ENCODE data around the gene METRN. TPM values are rescaled to one million over a fixed set of nuclear protein-coding genes. Genes with fewer than 3 reads are reported as not detected.

The METRN gene
- total RNA-seq, 1 donor from 2014 or later = 60.4 TPM

DNA sequence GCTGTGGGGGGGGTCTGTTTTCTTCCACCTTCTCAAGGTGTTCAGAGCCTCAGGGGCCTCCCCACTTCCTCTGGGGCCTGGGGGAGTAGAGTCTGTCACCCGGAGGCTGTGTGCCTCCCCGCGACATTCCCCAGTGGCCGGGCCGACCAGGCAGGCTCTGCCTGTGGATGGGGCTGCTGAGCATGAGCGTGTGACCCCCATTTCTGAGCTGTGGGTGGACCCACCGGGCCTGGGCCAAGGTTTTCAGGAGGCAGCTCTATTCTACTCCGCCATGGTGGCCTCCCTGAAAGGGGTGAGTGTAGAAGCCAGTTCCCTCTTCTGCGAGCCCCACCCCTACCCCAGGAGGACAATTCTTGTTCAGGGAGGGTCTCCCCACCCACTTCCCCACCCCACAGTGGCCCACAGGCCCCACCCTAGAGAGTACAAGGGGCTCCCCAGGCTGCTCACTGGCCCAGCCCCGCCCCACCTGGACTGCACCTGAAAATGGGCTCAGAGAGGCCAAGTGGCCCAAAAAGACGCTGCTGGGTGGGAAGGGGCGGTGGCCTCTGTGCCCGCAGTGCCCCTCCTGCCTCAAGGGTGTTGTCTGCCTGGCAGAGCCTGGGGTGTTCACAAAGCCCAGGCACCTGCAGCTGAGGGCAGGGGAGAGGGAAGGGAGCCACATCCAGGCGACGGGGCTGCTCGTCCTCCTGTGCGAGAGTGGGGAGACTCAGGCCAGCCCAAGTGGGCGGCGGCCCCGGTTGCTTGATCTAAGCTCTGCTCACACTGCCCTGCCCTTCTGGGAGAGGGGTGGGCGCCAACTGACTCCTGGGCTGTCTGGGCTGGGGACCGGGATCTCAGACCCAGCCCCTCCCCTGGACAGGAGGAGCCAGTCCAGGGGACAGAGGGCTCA is 47.0 kb downstream of the METRN start:
- intact Hi-C loops (cut with DNase I) = no loop called here
- ATAC-seq (no peak), DNase-seq (ENCODE audit: missing footprints) (peak; percentile 57)

GRCh38 chr16:762595-763268 is 47.8 kb downstream of the METRN start:
- intact Hi-C loops (cut with DNase I) = no loop called here
- peak; percentile 33 for DNase-seq (ENCODE audit: missing footprints)
- ATAC-seq = no peak

DNA sequence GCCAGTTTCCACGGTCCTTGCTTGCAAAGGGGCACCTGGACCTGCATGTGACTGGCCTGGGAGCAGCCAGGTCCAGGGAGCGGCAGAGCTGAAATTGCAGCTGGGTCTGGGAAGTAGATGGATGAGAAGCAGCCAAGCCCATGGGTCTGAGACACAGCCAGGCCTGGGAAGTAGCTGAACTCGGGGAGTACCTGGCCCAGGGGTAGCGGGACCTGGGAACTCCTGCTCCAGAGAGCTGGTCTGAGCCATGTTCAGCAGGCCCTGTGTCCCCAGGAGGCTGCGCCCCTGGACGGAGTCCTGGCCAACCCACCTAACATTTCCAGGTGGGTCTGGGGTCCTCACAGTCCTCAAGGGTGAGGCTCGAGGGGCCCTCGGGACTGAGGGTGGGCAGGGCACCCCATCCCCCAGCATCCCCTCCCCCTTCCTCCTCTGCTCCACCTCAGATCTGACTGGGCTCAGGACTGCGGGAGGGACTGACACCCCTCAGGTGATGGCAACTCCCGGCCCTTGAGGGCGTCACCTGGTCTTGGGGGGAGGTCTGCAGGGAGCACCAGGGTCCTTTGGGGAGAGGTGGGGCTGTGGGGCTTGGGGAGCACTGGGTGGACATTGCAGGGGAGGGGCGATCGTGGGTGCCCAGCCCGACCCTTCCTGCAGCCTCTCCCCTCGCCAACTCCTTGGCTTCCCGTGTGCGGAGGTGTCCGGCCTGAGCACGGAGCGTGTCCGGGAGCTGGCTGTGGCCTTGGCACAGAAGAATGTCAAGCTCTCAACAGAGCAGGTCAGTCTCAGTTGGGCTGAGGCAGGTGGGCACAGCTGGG is 48.7 kb downstream of the METRN start:
- intact Hi-C loops (cut with DNase I) = no loop called here
- ATAC-seq = no peak

DNA sequence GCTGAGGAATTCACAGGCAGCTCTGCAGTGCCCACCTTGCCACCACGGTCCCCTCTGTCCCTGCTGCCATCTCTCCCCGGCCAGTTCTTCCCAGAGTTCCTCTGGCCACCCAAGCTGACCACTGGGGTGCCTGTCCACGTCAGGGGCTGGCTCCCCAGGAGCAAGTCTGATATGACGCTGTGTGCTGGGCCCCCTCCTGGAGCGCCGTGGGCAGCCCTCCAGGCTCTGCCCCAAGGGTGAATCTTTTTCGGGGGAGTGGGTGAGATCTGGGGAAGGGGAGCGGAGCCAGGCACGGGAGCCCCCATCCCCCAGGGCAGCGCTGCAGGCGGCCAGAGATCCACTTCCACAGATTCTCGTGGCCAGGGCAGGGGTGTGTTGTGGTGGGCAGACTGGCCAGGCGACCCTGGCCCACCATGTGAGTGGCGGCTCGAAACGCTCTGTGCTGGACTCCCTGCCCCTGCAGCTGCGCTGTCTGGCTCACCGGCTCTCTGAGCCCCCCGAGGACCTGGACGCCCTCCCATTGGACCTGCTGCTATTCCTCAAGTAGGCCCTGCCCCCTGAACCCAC is 49.3 kb downstream of the METRN start:
- ATAC-seq (no peak), DNase-seq (ENCODE audit: missing footprints) (peak; percentile 4)
- intact Hi-C loops (cut with DNase I) = no loop called here

More for the DNA sequence above, 48.7 kb downstream of the METRN start:
- peak; percentile 28 for DNase-seq (ENCODE audit: missing footprints)

DNA sequence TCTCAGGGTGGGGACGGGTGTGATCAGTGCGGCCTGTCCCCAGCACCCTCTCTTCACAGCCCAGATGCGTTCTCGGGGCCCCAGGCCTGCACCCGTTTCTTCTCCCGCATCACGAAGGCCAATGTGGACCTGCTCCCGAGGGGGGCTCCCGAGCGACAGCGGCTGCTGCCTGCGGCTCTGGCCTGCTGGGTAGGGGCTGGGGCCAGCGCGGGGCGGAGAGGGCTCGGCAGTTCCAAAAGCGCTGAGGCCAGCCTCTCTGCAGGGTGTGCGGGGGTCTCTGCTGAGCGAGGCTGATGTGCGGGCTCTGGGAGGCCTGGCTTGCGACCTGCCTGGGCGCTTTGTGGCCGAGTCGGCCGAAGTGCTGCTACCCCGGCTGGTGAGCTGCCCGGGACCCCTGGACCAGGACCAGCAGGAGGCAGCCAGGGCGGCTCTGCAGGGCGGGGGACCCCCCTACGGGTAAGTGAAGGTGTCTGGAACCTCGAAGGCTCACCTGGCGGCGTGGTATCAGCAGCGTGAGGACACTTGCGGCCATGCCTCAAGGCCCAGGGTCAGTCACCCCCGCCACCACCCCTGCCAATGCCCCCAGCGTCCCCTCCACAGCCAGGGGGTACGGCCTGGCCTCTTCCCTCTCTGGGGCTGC is 50.0 kb downstream of the METRN start:
- no peak for ATAC-seq
- intact Hi-C loops (cut with DNase I) = no loop called here
- DNase-seq (ENCODE audit: missing footprints) = peak; percentile 65

DNA sequence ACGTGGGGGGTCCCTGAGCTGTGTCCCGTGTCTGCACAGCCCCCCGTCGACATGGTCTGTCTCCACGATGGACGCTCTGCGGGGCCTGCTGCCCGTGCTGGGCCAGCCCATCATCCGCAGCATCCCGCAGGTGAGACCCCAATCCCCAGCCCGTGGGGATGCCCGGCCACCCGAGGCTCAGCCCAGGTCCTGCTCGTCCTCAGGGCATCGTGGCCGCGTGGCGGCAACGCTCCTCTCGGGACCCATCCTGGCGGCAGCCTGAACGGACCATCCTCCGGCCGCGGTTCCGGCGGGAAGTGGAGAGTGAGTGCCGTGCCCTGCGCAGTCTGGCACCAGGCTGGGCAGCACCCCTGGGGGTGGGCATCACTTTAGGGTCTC is 50.6 kb downstream of the METRN start:
- DNase-seq (ENCODE audit: missing footprints) (peak; percentile 66), ATAC-seq (no peak)
- intact Hi-C loops (cut with DNase I) = no loop called here

DNA sequence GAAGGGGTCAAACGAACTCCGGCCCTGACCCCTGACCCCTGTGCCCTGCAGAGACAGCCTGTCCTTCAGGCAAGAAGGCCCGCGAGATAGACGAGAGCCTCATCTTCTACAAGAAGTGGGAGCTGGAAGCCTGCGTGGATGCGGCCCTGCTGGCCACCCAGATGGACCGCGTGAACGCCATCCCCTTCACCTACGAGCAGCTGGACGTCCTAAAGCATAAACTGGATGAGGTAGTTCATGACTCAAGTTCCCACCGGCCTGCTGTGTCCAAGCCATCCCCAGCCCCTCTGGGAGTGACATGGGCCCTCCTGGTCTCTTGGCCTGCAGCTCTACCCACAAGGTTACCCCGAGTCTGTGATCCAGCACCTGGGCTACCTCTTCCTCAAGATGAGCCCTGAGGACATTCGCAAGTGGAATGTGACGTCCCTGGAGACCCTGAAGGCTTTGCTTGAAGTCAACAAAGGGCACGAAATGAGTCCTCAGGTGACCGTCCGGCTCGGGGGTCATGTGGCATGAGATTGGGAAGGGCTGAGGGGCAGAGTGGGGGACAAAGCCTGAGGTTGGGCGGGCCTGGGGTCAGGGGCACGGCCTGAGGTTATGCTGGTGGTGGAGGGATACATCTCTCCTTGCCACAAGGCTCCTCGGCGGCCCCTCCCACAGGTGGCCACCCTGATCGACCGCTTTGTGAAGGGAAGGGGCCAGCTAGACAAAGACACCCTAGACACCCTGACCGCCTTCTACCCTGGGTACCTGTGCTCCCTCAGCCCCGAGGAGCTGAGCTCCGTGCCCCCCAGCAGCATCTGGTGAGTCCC is 51.3 kb downstream of the METRN start:
- DNase-seq (ENCODE audit: missing footprints) (peak; percentile 37), ATAC-seq (no peak)
- intact Hi-C loops (cut with DNase I) = no loop called here

- DNase-seq (ENCODE audit: missing footprints) (peak; percentile 11), ATAC-seq (no peak)
- intact Hi-C loops (cut with DNase I) = no loop called here
Observed at GRCh38 chr16:766820-767640, 52.1 kb downstream of the METRN start.

DNA sequence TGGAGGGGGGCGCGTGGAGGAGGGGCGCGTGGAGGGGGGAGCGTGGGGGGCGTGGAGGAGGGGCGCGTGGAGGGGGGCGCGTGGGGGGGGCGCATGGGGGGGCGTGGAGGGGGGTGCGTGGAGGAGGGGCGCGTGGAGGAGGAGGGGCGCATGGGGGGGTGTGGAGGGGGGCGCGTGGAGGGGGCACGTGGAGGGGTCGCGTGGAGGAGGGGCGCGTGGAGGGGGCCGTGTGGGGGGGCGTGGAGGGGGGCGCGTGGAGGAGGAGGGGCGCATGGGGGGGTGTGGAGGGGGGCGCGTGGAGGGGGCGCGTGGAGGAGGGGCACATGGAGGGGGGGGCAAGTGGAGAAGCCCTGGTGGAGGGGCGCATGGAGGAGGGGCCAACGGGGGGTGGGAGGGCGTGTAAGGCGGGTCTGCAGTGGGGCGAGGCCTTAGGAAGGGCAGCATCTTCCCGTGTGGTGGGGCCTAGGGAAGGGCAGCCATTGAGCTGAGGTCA is 52.9 kb downstream of the METRN start:
- intact Hi-C loops (cut with DNase I) = no loop called here
- DNase-seq (ENCODE audit: missing footprints) (no peak), ATAC-seq (no peak)

GRCh38 chr16:768428-768827 is 53.5 kb downstream of the METRN start:
- intact Hi-C loops (cut with DNase I) = no loop called here
- ATAC-seq = no peak
- peak; percentile 65 for DNase-seq (ENCODE audit: missing footprints)

Other genes starting within 250 kb of the METRN start
- gene CAPN15, start 187.4 kb upstream of the METRN start, total RNA-seq = 16.8 TPM
- not detected for gene PRR35, start 154.7 kb upstream of the METRN start, total RNA-seq
- gene NHLRC4, start 148.1 kb upstream of the METRN start, total RNA-seq = 0.57 TPM
- 16.6 TPM for gene PIGQ, start 145.2 kb upstream of the METRN start, total RNA-seq
- 8.8 TPM for gene RAB40C, start 125.1 kb upstream of the METRN start, total RNA-seq
- gene WFIKKN1, start 84.1 kb upstream of the METRN start, total RNA-seq = 0.16 TPM
- 53.5 TPM for gene METTL26, start 78.8 kb upstream of the METRN start, total RNA-seq
- gene MCRIP2, start 73.3 kb upstream of the METRN start, total RNA-seq = 194 TPM
- 7.7 TPM for gene WDR90, start 65.8 kb upstream of the METRN start, total RNA-seq
- gene RHOT2, start 47.0 kb upstream of the METRN start, total RNA-seq = 86.0 TPM
- 2.1 TPM for gene RHBDL1, start 39.4 kb upstream of the METRN start, total RNA-seq
- gene STUB1, start 34.7 kb upstream of the METRN start, total RNA-seq = 120 TPM
- gene JMJD8, start 30.8 kb upstream of the METRN start, total RNA-seq = 46.4 TPM
- 7.8 TPM for gene WDR24, start 24.7 kb upstream of the METRN start, total RNA-seq
- not detected for gene FBXL16, start 9.3 kb upstream of the METRN start, total RNA-seq
- gene ANTKMT, start 6.0 kb downstream of the METRN start, total RNA-seq = 29.1 TPM
- gene CCDC78, start 11.3 kb downstream of the METRN start, total RNA-seq = 0.49 TPM
- gene HAGHL, start 12.0 kb downstream of the METRN start, total RNA-seq = 18.7 TPM
- gene CIAO3, start 25.9 kb downstream of the METRN start, total RNA-seq = 32.2 TPM
- gene MSLN, start 45.6 kb downstream of the METRN start, total RNA-seq = 1.9 TPM
- gene RPUSD1, start 73.3 kb downstream of the METRN start, total RNA-seq = 9.7 TPM
- gene CHTF18, start 73.5 kb downstream of the METRN start, total RNA-seq = 6.4 TPM
- not detected for gene GNG13, start 85.6 kb downstream of the METRN start, total RNA-seq

All from Right ventricle myocardium inferior (tissue), 1 donor.